B cell (primary cell): ENCODE measurements around the gene CHCHD5. TPM values are rescaled to one million over a fixed set of nuclear protein-coding genes. Genes with fewer than 3 reads are reported as not detected.

Experiments
- ATAC-seq: fragments of 200-7000 bp; cut with Tn5 transposase; one replicate; pipeline ENCODE4 v1.10.0; 2021; ENCODE audit warnings: low read depth, mild to moderate bottlenecking, moderate number of reproducible peaks, moderate library complexity
- CTCF ChIA-PET: fragments of 350-600 bp; sonication (Branson Sonifier 250); formaldehyde crosslinking; loops from one replicate; lab custom pipeline; 2021; ENCODE audit warnings: antibody characterized with exemption, inconsistent platforms; lab: Charles Lee
- POLR2A ChIA-PET: fragments of 350-600 bp; sonication (Branson Sonifier 250); formaldehyde crosslinking; loops from one replicate; lab custom pipeline; 2021; ENCODE audit warnings: antibody characterized with exemption; lab: Charles Lee
- DNase-seq: peaks from one replicate; pipeline ENCODE4 v3.0.0; 2013
- H2AFZ ChIP-seq: 2 replicates; pipeline ENCODE4 v1.6.1; 2012; ENCODE audit warnings: mild to moderate bottlenecking, low read depth, low read length; ENCODE audit not compliant: insufficient read depth, poor library complexity, severe bottlenecking
- H3K27ac ChIP-seq, 2 donors: 1 replicate in 1 of 2; 2 replicates in 1 of 2; pipeline ENCODE4 v1.5.1; 2012 to 2013; ENCODE audit warnings: low read length in 2 of 2, mild to moderate bottlenecking in 2 of 2, moderate library complexity in 1 of 2
- H3K27me3 ChIP-seq, 4 experiments: fragments of 200-600 bp in 1 of 4; sonication (generic) in 1 of 4; replicated peaks in 1 of 4; 1 replicate in 2 of 4; 2 replicates in 2 of 4; pipeline versions ENCODE4 v1.6.1 to v1.7.0; 2013 to 2016; ENCODE audit warnings: low read length in 3 of 4, mild to moderate bottlenecking in 2 of 4, mixed read lengths in 1 of 4, moderate library complexity in 1 of 4; ENCODE audit not compliant: insufficient read depth in 4 of 4, control insufficient read depth in 3 of 4; ENCODE audit errors: control extremely low read depth in 1 of 4
- H3K36me3 ChIP-seq, 2 experiments: replicated peaks in 1 of 2; 1 replicate in 1 of 2; 2 replicates in 1 of 2; pipeline versions ENCODE4 v1.6.1 to v1.7.1; 2013; ENCODE audit warnings: low read length in 1 of 2; ENCODE audit not compliant: insufficient read depth in 2 of 2, control insufficient read depth in 1 of 2; ENCODE audit errors: control extremely low read depth in 1 of 2, extremely low read depth in 1 of 2
- H3K4me1 ChIP-seq, 2 donors: fragments of 200-600 bp in 1 of 2; sonication (generic) in 1 of 2; 1 replicate in 1 of 2; 2 replicates in 1 of 2; pipeline versions ENCODE4 v1.5.1 to v1.6.1; 2013 to 2017; ENCODE audit warnings: low read length in 2 of 2; ENCODE audit not compliant: control insufficient read depth in 2 of 2, insufficient read depth in 2 of 2
- H3K4me2 ChIP-seq: replicated peaks from 2 replicates; pipeline ENCODE3; 2012; ENCODE audit warnings: mild to moderate bottlenecking, low read depth, low read length; ENCODE audit not compliant: poor library complexity, severe bottlenecking
- H3K4me3 ChIP-seq, 5 experiments: fragments of 200-600 bp in 1 of 5; sonication (generic) in 1 of 5; 1 replicate in 3 of 5; 2 replicates in 2 of 5; pipeline versions ENCODE4 v1.5.1 to v1.7.0; 2011 to 2016; ENCODE audit warnings: low read length in 4 of 5, mild to moderate bottlenecking in 4 of 5, low read depth in 2 of 5, control low read depth in 1 of 5, moderate library complexity in 1 of 5; ENCODE audit not compliant: insufficient read depth in 1 of 5; ENCODE audit errors: control extremely low read depth in 1 of 5, extremely low read depth in 1 of 5
- H3K79me2 ChIP-seq: fragments of 200-600 bp; sonication (generic); one replicate; pipeline ENCODE4 v1.6.0; 2016; ENCODE audit warnings: low read length; ENCODE audit not compliant: control insufficient read depth, insufficient read depth
- H3K9ac ChIP-seq: fragments of 200-600 bp; sonication (generic); 2 replicates; pipeline ENCODE4 v1.6.1; 2017; ENCODE audit warnings: mild to moderate bottlenecking, low read length, moderate library complexity
- H3K9me3 ChIP-seq, 3 donors: one replicate each; pipeline versions ENCODE4 v1.6.1 to v1.7.1; 2013; ENCODE audit warnings: low read length in 2 of 3; ENCODE audit not compliant: control insufficient read depth in 2 of 3, insufficient read depth in 1 of 3; ENCODE audit errors: control extremely low read depth in 1 of 3
- H4K20me1 ChIP-seq: 2 replicates; pipeline ENCODE4 v1.6.0; 2012; ENCODE audit warnings: mild to moderate bottlenecking, low read length; ENCODE audit not compliant: insufficient read depth, control insufficient read depth, poor library complexity, severe bottlenecking
- H3K27ac Mint-ChIP-seq: one replicate; pipeline ENCODE4 v1.8.0; 2021; ENCODE audit warnings: mixed read lengths
- H3K27me3 Mint-ChIP-seq: one replicate; pipeline ENCODE4 v1.8.0; 2021; ENCODE audit warnings: mixed read lengths
- H3K4me1 Mint-ChIP-seq: one replicate; pipeline ENCODE4 v1.8.0; 2021; ENCODE audit warnings: mixed read lengths
- H3K4me3 Mint-ChIP-seq: one replicate; pipeline ENCODE4 v1.8.0; 2021; ENCODE audit warnings: mixed read lengths
- H3K9me3 Mint-ChIP-seq: one replicate; pipeline ENCODE4 v1.8.0; 2022; ENCODE audit warnings: mixed read lengths; ENCODE audit not compliant: insufficient read depth
- CTCF ChIP-seq: fragments of 200-600 bp; IDR thresholded peaks from one replicate; pipeline ENCODE4 v1.8.0; 2022; ENCODE audit warnings: antibody characterized with exemption, mild to moderate bottlenecking
- EZH2 ChIP-seq: IDR thresholded peaks from 2 replicates; pipeline ENCODE4 v1.6.1; 2012; ENCODE audit warnings: borderline replicate concordance, low read depth, mild to moderate bottlenecking, moderate library complexity, low read length; ENCODE audit not compliant: insufficient read depth, poor library complexity, severe bottlenecking
- WGBS: methylation state at CpG from one replicate; pipeline ENCODE4 v1.1.5; 2013; ENCODE audit warnings: missing lambda C conversion rate; ENCODE audit not compliant: insufficient coverage; 5-methylcytosine and 5-hydroxymethylcytosine counted together
- intact Hi-C: fragments of 100-400 bp; cut with micrococcal nuclease; formaldehyde crosslinking; loops from one replicate; pipeline ENCODE4 v1.10.0; 2022
- polyA plus RNA-seq: library from polyadenylated mRNA; depleted of rRNA; stranded (reverse); fragments of >200 nt; gene quantifications from 2 replicates; pipeline ENCODE4 v1.2.3, GENCODE V29; 2012
- total RNA-seq, 2 donors: library from RNA; stranded (reverse); fragments of 120-200 nt in 1 of 2; gene quantifications; 1 replicate in 1 of 2; 2 replicates in 1 of 2; pipeline versions ENCODE4 v1.2.3 to v1.2.4, GENCODE V29; 2013 to 2022

CHCHD5 gene
- total and polyA plus RNA-seq, 2 donors (not counting 1 experiment from before 2014, with no cell fraction given), result 19.9 to 34.5 TPM

GRCh38 chr2:112547333-112547732 lies 37.1 kb upstream of the CHCHD5 start:
- Histone ChIP-seq H4K20me1 (peaks cover 3% of the 10 kb centered on the region), H3K36me3 (peaks cover 9 to 54% of the 10 kb centered on the region in 2 experiments), H3K4me3 (no peak overlapping the region), H3K4me2 (no peak overlapping the region), H3K79me2 (peaks cover 55% of the 10 kb centered on the region), H3K4me1 (peaks cover 11% of the 10 kb centered on the region in 2 donors), H3K27me3 (no peaks in the 10 kb centered on the region), H3K9ac (no peak overlapping the region), H3K27ac (no peak overlapping the region), H2AFZ (no peak overlapping the region), H3K9me3 (no peaks in the 10 kb centered on the region)
- intact Hi-C loops, result no loop called here
- peaks cover 5% of the 10 kb centered on the region for H3K4me1 Mint-ChIP-seq
- H3K9me3 Mint-ChIP-seq, result no peaks in the 10 kb centered on the region
- CTCF ChIA-PET, result interaction anchor here (1.1 kb wide), 1 partner anchor 36 kb away, joined by 3 read pairs; no protein-coding TSS in a partner anchor
- ATAC-seq (no peak), DNase-seq (no peak)
- H3K4me3 Mint-ChIP-seq, result no peak overlapping the region
- no peak for TF ChIP-seq EZH2
- no peak for TF ChIP-seq CTCF
- peak overlapping the region; percentile 22 for H3K27ac Mint-ChIP-seq
- no peaks in the 10 kb centered on the region for H3K27me3 Mint-ChIP-seq
- WGBS, result no CpG with 5 or more reads among the region's 4 CpGs
- POLR2A ChIA-PET, result no interaction called here

DNA sequence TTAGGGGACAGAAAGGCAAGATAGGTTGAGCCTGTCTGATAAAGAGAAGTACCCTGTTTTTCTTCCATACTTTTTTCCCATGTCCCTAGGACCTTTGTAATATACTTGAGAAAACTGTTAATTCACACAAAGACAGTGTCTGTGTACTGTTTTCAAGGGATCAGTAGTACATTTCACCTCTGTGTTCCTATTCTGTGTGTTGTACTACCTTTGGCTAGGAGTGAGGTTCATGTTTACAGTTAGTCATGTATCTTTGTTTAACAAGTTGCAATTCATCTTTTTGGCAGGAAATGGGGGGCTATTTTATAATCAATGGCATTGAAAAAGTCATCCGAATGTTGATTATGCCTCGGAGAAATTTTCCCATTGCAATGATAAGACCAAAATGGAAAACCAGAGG lies 35.4 kb upstream of the CHCHD5 start:
- Mint-ChIP-seq H3K4me1 (peaks cover 5% of the 10 kb centered on the region), H3K27ac (no peak overlapping the region), H3K4me3 (no peak overlapping the region), H3K9me3 (no peaks in the 10 kb centered on the region), H3K27me3 (no peaks in the 10 kb centered on the region)
- intact Hi-C loops, result no loop called here
- Histone ChIP-seq H4K20me1 (peaks cover 3% of the 10 kb centered on the region), H3K4me3 (no peak overlapping the region), H3K4me2 (no peak overlapping the region), H3K27me3 (no peaks in the 10 kb centered on the region), H3K9me3 (no peaks in the 10 kb centered on the region), H3K36me3 (peaks cover 14 to 68% of the 10 kb centered on the region in 2 experiments), H3K9ac (no peak overlapping the region), H3K79me2 (peaks cover 39% of the 10 kb centered on the region), H3K4me1 (peaks cover 0 to under 1% of the 10 kb centered on the region in 2 donors), H3K27ac (no peak overlapping the region), H2AFZ (no peak overlapping the region)
- TF ChIP-seq CTCF, result no peak
- ChIA-PET CTCF (interaction anchor here (0.8 kb wide), 1 partner anchor 70 kb away, joined by 4 read pairs; no protein-coding TSS in a partner anchor), POLR2A (no interaction called here)
- no peak for ATAC-seq
- WGBS, result 100% methylated on average over 1 of the region's 2 CpGs
- DNase-seq, result no peak
